ENCODE results near the gene ZBTB39. TPM values are rescaled to one million over a fixed set of nuclear protein-coding genes. Genes with fewer than 3 reads are reported as not detected.

The ZBTB39 gene
- total and polyA plus RNA-seq, 4 donors: 1.8 to 9.9 (median 3.0) TPM

DNA sequence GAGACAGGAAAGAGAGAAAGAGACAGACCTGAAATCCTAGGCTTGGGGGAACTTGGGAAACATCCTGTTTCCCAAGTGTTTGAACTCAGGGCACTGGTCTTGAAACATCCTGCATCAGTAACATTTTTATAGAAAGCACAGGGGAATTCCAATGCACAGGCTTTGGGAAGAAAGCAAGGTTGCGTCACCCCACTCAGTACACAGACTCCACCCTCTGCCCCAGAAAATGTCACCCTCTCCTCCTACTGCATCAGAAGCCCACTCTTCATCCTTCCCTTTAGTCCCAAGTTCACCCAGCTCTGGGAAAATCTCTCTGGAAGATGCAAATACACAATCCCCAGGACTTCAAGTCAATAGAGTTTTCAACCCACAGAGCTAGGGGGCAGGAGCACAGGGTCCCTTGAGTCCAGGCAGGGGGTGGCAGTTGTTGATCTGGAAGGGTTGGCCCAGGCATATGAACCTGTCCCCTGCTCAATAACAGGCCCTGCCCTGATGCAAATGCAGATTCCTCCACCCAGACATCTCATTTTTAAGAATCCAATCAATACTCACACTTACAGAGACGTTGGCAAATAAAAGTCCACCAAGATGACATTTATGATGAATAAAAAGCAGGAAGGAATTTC is 50.6 kb downstream of the ZBTB39 start:
- peaks cover 11 to 45% (median 26%) of the 10 kb centered on the region in 4 donors for H3K4me1 ChIP-seq (ENCODE audit: control insufficient read depth in 4 of 4, insufficient read depth in 4 of 4, low read length in 3 of 4)

More for the DNA sequence above, 50.6 kb downstream of the ZBTB39 start:
- Histone ChIP-seq H3K4me3 (ENCODE audit: low read depth in 1 of 3, low read length in 3 of 3) (peak overlapping the region; percentile 50 to 93 (median 74)), H3K9ac (ENCODE audit: low read depth in 1 of 2, low read length in 2 of 2) (peak overlapping the region; percentile 20 to 93), H3K27ac (ENCODE audit: low read depth in 1 of 2, low read length in 2 of 2) (peak overlapping the region; percentile 71 to 80), H3K27me3 (ENCODE audit: control insufficient read depth in 4 of 4, insufficient read depth in 4 of 4, low read length in 3 of 4) (no peaks in the 10 kb centered on the region), H3K36me3 (ENCODE audit: control insufficient read depth in 4 of 4, insufficient read depth in 3 of 4, low read depth in 1 of 4, low read length in 3 of 4) (peaks cover 17 to 45% (median 24%) of the 10 kb centered on the region in 4 donors), H3K9me3 (ENCODE audit: control insufficient read depth in 4 of 4, low read length in 3 of 4) (no peaks in the 10 kb centered on the region)
- 22% methylated on average over 2 of the region's 2 CpGs for WGBS
- DNase-seq (ENCODE audit: low spot score): peak; percentile 30
- TF ChIP-seq, protein P1, sequence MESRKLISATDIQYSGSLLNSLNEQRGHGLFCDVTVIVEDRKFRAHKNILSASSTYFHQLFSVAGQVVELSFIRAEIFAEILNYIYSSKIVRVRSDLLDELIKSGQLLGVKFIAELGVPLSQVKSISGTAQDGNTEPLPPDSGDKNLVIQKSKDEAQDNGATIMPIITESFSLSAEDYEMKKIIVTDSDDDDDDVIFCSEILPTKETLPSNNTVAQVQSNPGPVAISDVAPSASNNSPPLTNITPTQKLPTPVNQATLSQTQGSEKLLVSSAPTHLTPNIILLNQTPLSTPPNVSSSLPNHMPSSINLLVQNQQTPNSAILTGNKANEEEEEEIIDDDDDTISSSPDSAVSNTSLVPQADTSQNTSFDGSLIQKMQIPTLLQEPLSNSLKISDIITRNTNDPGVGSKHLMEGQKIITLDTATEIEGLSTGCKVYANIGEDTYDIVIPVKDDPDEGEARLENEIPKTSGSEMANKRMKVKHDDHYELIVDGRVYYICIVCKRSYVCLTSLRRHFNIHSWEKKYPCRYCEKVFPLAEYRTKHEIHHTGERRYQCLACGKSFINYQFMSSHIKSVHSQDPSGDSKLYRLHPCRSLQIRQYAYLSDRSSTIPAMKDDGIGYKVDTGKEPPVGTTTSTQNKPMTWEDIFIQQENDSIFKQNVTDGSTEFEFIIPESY (IDR thresholded peaks at IDR 0.05): peak; percentile 9
- TF ChIP-seq, protein P2, sequence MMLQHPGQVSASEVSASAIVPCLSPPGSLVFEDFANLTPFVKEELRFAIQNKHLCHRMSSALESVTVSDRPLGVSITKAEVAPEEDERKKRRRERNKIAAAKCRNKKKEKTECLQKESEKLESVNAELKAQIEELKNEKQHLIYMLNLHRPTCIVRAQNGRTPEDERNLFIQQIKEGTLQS (IDR thresholded peaks at IDR 0.05): peak; percentile 83
- TF ChIP-seq SP1 (IDR thresholded peaks at IDR 0.05) (peak; percentile 27), FOXA1 (IDR thresholded peaks at IDR 0.05) (no peak), HNF4G (IDR thresholded peaks at IDR 0.05) (no peak), JUND (IDR thresholded peaks at IDR 0.05) (peak in 1 of 2 donors; percentile 57), HNF4A (conservative IDR thresholded peaks at IDR 0.05) (peak; percentile 60 to 66), TAF1 (conservative IDR thresholded peaks at IDR 0.05) (peak; percentile 68), FOXA2 (IDR thresholded peaks at IDR 0.05) (no peak), GABPA (IDR thresholded peaks at IDR 0.05 in 1 of 2, conservative IDR thresholded peaks at IDR 0.05 in 1 of 2) (no peak), NR2F2 (IDR thresholded peaks at IDR 0.05) (no peak), RAD21 (IDR thresholded peaks at IDR 0.05) (peak; percentile 37 to 50), RXRA (IDR thresholded peaks at IDR 0.05) (peak; percentile 68 to 77), EGR1 (IDR thresholded peaks at IDR 0.05; ENCODE audit: low read depth in 2 of 2) (no peak), YY1 (IDR thresholded peaks at IDR 0.05) (peak; percentile 93)
- TF ChIP-seq, protein P3, sequence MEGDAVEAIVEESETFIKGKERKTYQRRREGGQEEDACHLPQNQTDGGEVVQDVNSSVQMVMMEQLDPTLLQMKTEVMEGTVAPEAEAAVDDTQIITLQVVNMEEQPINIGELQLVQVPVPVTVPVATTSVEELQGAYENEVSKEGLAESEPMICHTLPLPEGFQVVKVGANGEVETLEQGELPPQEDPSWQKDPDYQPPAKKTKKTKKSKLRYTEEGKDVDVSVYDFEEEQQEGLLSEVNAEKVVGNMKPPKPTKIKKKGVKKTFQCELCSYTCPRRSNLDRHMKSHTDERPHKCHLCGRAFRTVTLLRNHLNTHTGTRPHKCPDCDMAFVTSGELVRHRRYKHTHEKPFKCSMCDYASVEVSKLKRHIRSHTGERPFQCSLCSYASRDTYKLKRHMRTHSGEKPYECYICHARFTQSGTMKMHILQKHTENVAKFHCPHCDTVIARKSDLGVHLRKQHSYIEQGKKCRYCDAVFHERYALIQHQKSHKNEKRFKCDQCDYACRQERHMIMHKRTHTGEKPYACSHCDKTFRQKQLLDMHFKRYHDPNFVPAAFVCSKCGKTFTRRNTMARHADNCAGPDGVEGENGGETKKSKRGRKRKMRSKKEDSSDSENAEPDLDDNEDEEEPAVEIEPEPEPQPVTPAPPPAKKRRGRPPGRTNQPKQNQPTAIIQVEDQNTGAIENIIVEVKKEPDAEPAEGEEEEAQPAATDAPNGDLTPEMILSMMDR (IDR thresholded peaks at IDR 0.05; ENCODE audit: low read depth, low read length, missing input control): no peak
- TF ChIP-seq, protein P4, sequence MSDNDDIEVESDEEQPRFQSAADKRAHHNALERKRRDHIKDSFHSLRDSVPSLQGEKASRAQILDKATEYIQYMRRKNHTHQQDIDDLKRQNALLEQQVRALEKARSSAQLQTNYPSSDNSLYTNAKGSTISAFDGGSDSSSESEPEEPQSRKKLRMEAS (IDR thresholded peaks at IDR 0.05): no peak
- TF ChIP-seq, protein P5, sequence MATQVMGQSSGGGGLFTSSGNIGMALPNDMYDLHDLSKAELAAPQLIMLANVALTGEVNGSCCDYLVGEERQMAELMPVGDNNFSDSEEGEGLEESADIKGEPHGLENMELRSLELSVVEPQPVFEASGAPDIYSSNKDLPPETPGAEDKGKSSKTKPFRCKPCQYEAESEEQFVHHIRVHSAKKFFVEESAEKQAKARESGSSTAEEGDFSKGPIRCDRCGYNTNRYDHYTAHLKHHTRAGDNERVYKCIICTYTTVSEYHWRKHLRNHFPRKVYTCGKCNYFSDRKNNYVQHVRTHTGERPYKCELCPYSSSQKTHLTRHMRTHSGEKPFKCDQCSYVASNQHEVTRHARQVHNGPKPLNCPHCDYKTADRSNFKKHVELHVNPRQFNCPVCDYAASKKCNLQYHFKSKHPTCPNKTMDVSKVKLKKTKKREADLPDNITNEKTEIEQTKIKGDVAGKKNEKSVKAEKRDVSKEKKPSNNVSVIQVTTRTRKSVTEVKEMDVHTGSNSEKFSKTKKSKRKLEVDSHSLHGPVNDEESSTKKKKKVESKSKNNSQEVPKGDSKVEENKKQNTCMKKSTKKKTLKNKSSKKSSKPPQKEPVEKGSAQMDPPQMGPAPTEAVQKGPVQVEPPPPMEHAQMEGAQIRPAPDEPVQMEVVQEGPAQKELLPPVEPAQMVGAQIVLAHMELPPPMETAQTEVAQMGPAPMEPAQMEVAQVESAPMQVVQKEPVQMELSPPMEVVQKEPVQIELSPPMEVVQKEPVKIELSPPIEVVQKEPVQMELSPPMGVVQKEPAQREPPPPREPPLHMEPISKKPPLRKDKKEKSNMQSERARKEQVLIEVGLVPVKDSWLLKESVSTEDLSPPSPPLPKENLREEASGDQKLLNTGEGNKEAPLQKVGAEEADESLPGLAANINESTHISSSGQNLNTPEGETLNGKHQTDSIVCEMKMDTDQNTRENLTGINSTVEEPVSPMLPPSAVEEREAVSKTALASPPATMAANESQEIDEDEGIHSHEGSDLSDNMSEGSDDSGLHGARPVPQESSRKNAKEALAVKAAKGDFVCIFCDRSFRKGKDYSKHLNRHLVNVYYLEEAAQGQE (IDR thresholded peaks at IDR 0.05): peak; percentile 34
